HG02642 (cell line): Measurements from ENCODE around the gene KRT37.
"Not testable (repeated sequence)": the region's sequence is repeated elsewhere in the genome, so short reads cannot be mapped to it uniquely, and the experiment has no call there.

Experiments used
- ATAC-seq: cut with Tn5 transposase; IDR thresholded peaks from one replicate; pipeline ENCODE4 v1.9.1; 2021; ENCODE audit warnings: mild to moderate bottlenecking; ENCODE audit not compliant: unreplicated experiment, poor library complexity

KRT37 gene

DNA sequence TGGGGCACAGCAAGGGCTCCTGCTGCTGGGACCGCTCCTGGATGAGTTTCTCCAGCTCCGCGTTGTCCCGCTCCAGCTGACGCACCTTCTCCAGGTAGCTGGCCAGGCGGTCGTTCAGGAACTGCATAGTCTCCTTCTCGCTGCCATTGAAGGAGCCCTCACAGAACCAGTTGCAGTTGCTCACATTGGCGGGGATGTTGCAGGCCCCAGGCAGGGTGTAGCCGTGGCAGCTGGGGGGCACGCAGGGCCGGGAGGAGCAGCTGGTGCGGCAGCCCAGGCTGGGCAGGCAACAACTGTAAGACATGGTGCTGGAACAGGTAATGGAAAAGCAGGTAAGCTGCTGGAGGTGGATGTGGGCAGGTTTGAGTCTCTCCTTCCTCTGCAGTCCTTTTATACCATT is 42.4 kb downstream of the KRT37 start, which contains the start of gene KRT34:
Gene KRT34 (minus strand): TSS at position 364 of the 400 bp plus-strand sequence. CDS start 60 bp downstream, at position 304.
- ATAC-seq = not testable (repeated sequence)

DNA sequence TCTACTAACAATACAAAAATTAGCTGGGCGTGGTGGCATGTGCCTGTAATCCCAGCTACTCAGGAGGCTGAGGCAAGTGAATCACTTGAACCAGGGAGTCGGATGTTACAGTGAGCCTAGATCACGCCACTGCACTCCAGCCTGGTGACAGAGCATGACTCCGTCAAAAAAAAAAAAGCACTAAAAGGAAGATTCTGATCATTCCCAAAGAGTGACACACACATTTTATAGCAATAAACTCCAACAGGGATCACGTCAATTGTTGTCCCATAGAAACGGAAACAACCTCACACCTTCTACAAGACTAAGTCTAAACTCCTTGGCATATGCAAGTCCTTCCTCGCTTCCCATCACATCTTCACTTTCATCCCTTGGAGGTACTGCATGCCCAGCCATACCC is 44.3 kb downstream of the KRT37 start:
- ATAC-seq = not testable (repeated sequence)

DNA sequence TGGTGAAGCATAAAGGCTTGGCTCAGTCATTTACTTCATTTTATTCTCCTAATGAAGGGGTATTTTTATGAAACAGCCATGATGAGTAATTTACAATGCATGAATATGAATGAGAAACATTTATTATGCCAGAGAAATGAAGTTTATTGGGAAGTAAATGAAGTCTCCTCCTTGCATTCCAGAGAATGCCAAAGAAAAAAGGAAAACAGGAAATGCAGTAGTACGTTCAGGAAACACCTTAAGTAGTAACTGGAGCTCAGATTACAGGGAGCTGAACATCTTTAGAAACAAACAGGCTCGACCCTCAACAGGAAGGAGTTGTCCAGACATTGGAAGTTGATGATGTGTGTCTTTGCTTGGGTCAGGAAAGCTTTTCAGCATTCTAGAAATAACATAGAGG is 46.8 kb downstream of the KRT37 start:
- no peak for ATAC-seq
